Loucy (cell line): ENCODE measurements around the gene SKP2.

Experiments
- EZH2phosphoT487 ChIP-seq: fragments of 200-600 bp; IDR thresholded peaks from 2 replicates; pipeline ENCODE4 v1.6.1; 2018; ENCODE audit warnings: antibody characterized with exemption, mild to moderate bottlenecking, moderate library complexity, borderline replicate concordance
- TF ChIP-seq, protein P1 (sequence below): fragments of 200-600 bp; sonication (generic); conservative IDR thresholded peaks from 2 replicates; pipeline ENCODE4 v1.5.1; 2014; ENCODE audit warnings: mild to moderate bottlenecking, antibody characterized with exemption, low read length

DNA sequence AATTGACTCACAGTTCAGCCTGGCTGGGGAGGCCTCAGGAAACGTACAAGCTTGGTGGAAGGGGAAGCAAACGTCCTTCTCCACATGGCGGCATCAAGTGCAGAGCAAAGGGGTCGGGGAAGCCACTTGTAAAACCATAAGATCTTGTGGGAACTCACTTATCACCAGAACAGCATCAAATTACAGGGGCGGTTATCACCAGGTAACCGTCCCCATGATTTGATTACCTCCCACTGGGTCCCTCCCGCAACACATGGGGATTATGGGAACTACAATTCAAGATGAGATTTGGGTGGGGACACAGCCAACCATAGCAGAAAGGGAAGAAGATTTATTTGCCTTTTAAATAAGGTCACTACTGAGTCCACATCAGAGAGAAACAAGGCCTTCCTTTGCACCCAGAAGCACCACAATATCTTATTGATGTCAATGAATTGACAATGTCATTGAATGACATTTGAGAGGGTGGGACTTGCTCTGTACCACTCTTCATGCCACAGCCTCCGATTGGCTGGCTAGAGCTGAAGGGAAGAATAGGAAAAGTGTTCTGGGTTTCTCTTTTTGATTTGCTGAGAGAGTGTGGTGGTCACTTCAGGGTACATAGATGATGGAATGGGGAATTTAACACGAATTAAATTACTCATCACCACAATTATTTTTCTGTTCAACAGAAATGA, 11.0 kb downstream of the SKP2 start:
- TF ChIP-seq, protein P1, sequence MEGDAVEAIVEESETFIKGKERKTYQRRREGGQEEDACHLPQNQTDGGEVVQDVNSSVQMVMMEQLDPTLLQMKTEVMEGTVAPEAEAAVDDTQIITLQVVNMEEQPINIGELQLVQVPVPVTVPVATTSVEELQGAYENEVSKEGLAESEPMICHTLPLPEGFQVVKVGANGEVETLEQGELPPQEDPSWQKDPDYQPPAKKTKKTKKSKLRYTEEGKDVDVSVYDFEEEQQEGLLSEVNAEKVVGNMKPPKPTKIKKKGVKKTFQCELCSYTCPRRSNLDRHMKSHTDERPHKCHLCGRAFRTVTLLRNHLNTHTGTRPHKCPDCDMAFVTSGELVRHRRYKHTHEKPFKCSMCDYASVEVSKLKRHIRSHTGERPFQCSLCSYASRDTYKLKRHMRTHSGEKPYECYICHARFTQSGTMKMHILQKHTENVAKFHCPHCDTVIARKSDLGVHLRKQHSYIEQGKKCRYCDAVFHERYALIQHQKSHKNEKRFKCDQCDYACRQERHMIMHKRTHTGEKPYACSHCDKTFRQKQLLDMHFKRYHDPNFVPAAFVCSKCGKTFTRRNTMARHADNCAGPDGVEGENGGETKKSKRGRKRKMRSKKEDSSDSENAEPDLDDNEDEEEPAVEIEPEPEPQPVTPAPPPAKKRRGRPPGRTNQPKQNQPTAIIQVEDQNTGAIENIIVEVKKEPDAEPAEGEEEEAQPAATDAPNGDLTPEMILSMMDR: no peak
- no peak for TF ChIP-seq EZH2phosphoT487
